ENCODE results near the gene GPRASP2. TPM values are rescaled to one million over a fixed set of nuclear protein-coding genes. Genes with fewer than 3 reads are reported as not detected.

The GPRASP2 gene
- total RNA-seq, 1 experiment from 2014 or later = 4.0 TPM

- TF ChIP-seq, protein P1, sequence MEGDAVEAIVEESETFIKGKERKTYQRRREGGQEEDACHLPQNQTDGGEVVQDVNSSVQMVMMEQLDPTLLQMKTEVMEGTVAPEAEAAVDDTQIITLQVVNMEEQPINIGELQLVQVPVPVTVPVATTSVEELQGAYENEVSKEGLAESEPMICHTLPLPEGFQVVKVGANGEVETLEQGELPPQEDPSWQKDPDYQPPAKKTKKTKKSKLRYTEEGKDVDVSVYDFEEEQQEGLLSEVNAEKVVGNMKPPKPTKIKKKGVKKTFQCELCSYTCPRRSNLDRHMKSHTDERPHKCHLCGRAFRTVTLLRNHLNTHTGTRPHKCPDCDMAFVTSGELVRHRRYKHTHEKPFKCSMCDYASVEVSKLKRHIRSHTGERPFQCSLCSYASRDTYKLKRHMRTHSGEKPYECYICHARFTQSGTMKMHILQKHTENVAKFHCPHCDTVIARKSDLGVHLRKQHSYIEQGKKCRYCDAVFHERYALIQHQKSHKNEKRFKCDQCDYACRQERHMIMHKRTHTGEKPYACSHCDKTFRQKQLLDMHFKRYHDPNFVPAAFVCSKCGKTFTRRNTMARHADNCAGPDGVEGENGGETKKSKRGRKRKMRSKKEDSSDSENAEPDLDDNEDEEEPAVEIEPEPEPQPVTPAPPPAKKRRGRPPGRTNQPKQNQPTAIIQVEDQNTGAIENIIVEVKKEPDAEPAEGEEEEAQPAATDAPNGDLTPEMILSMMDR (IDR thresholded peaks at IDR 0.05; ENCODE audit: unreplicated experiment) = no peak
- no TSS peak for BruUV-seq (replicated peaks)
- ChIA-PET CTCF (no interaction called here), POLR2A (interaction anchor here (1.0 kb wide), 1 partner anchor 46 kb away, joined by 3 read pairs; no protein-coding TSS in a partner anchor)
- Mint-ChIP-seq H3K4me3 (ENCODE audit: unreplicated experiment) (no peak overlapping the region), H3K9me3 (ENCODE audit: unreplicated experiment) (no peaks in the 10 kb centered on the region), H3K36me3 (ENCODE audit: insufficient read depth, unreplicated experiment) (no peaks in the 10 kb centered on the region), H3K27me3 (ENCODE audit: insufficient read depth, unreplicated experiment) (no peaks in the 10 kb centered on the region), H3K4me1 (ENCODE audit: insufficient read depth, unreplicated experiment) (peaks cover 5% of the 10 kb centered on the region), H3K27ac (ENCODE audit: low read depth, unreplicated experiment) (no peak overlapping the region)
- DNase-seq (ENCODE audit: unreplicated experiment) = no peak
- intact Hi-C loops (cut with micrococcal nuclease) = loop anchor here (5.0 kb wide), 1 partner anchor 170 kb away; the partner anchor contains the start of gene ARMCX5
Observed at GRCh38 chrX:102767287-102767686, 55.0 kb downstream of the GPRASP2 start.

Other genes starting within 250 kb of the GPRASP2 start
- gene TCP11X2, start 240.6 kb upstream of the GPRASP2 start, total RNA-seq (2022) = not detected in 2 replicates
- gene TMSB15A, start 195.7 kb upstream of the GPRASP2 start, total RNA-seq (2022) = not detected in 2 replicates
- gene ARMCX5, start 112.9 kb upstream of the GPRASP2 start, total RNA-seq (2022) = 15.2 and 16.3 TPM in 2 replicates
- 1.2 and 2.0 TPM in 2 replicates for gene GPRASP1, start 61.0 kb upstream of the GPRASP2 start, total RNA-seq (2022)
- 1.6 and 2.5 TPM in 2 replicates for gene GPRASP3, start 8.3 kb downstream of the GPRASP2 start, total RNA-seq (2022)
- gene RAB40AL, start 224.8 kb downstream of the GPRASP2 start, total RNA-seq (2022) = 0.70 and 1.8 TPM in 2 replicates